ENCODE measurements around the gene PHF3. TPM values are rescaled to one million over a fixed set of nuclear protein-coding genes. Genes with fewer than 3 reads are reported as not detected.

The PHF3 gene
- total RNA-seq, 5 donors from 2014 or later (not counting 1 experiment from before 2014, with no cell fraction given), result 78.5 to 110 (median 93.3) TPM

GRCh38 chr6:63637865-63638445 is 2.4 kb downstream of the PHF3 start:
- H3K36me3 ChIP-seq (ENCODE audit: control insufficient read depth in 2 of 2, extremely low read depth in 1 of 2, insufficient read depth in 1 of 2, low read length in 1 of 2), result peaks cover 0 to 2% of the 10 kb centered on the region in 2 donors
- H3K27ac Mint-ChIP-seq, result peak overlapping the region in 1 of 2 donors; percentile 65
- peak overlapping the region; percentile 98 to 100 (median 98) for H3K4me3 Mint-ChIP-seq
- ChIA-PET CTCF (interaction anchor here in 1 of 2 donors (1.2 kb wide), 1 partner anchor 126 kb away, joined by 6 read pairs; no protein-coding TSS in a partner anchor), POLR2A (interaction anchor here (0.5 to 1.1 kb wide), 5 partner anchors 10 to 64 kb away, joined by 3 to 5 read pairs (median 4); no protein-coding TSS in a partner anchor)
- no peak overlapping the region for H3K27ac ChIP-seq (ENCODE audit: low read length)
- no peaks in the 10 kb centered on the region for H3K27me3 ChIP-seq (replicated peaks in 1 of 2; ENCODE audit: control insufficient read depth in 2 of 2, extremely low read depth in 1 of 2, insufficient read depth in 2 of 2, low read length in 1 of 2)
- no peaks in the 10 kb centered on the region for H3K9me3 Mint-ChIP-seq
- peaks cover 8 to 33% of the 10 kb centered on the region in 2 experiments for H3K4me1 ChIP-seq (ENCODE audit: control insufficient read depth in 1 of 2, extremely low read depth in 1 of 2, insufficient read depth in 2 of 2, low read length in 2 of 2)
- peaks cover 64 to 74% (median 68%) of the 10 kb centered on the region in 3 donors for H3K4me1 Mint-ChIP-seq
- ATAC-seq (replicated peaks in 1 of 4), result no peak
- no CpG with 5 or more reads among the region's 2 CpGs for WGBS (ENCODE audit: insufficient coverage)
- peaks cover 4% of the 10 kb centered on the region for H3K36me3 Mint-ChIP-seq
- H3K9me3 ChIP-seq, result no peaks in the 10 kb centered on the region
- no peaks in the 10 kb centered on the region for H3K27me3 Mint-ChIP-seq
- no peak overlapping the region for H3K4me3 ChIP-seq (ENCODE audit: control insufficient read depth in 1 of 2, extremely low read depth in 1 of 2, low read length in 1 of 2)
- DNase-seq, result no peak

GRCh38 chr6:63640062-63640461 is 4.5 kb downstream of the PHF3 start:
- Mint-ChIP-seq H3K27me3 (no peaks in the 10 kb centered on the region), H3K9me3 (no peaks in the 10 kb centered on the region), H3K4me1 (peaks cover 74 to 82% (median 78%) of the 10 kb centered on the region in 3 donors), H3K4me3 (peak overlapping the region; percentile 9 to 100 (median 31)), H3K27ac (peak overlapping the region; percentile 0 to 26), H3K36me3 (peaks cover 4% of the 10 kb centered on the region)
- peaks cover 0 to 2% of the 10 kb centered on the region in 2 donors for H3K36me3 ChIP-seq (ENCODE audit: control insufficient read depth in 2 of 2, extremely low read depth in 1 of 2, insufficient read depth in 1 of 2, low read length in 1 of 2)
- POLR2A ChIA-PET, result no interaction called here
- peaks cover 8 to 37% of the 10 kb centered on the region in 2 experiments for H3K4me1 ChIP-seq (ENCODE audit: control insufficient read depth in 1 of 2, extremely low read depth in 1 of 2, insufficient read depth in 2 of 2, low read length in 2 of 2)
- H3K27ac ChIP-seq (ENCODE audit: low read length), result no peak overlapping the region
- H3K27me3 ChIP-seq (replicated peaks in 1 of 2; ENCODE audit: control insufficient read depth in 2 of 2, extremely low read depth in 1 of 2, insufficient read depth in 2 of 2, low read length in 1 of 2), result no peaks in the 10 kb centered on the region
- WGBS (ENCODE audit: insufficient coverage), result no CpG with 5 or more reads among the region's 2 CpGs
- H3K4me3 ChIP-seq (ENCODE audit: control insufficient read depth in 1 of 2, extremely low read depth in 1 of 2, low read length in 1 of 2), result no peak overlapping the region
- no peak for ATAC-seq (replicated peaks in 1 of 4)
- no peaks in the 10 kb centered on the region for H3K9me3 ChIP-seq
- DNase-seq, result no peak
- CTCF ChIA-PET, result no interaction called here

GRCh38 chr6:63643862-63644261 is 8.3 kb downstream of the PHF3 start:
- DNase-seq (peak in 9 of 35 experiments; percentile 4 to 71 (median 19)), ATAC-seq (replicated peaks in 1 of 4) (peak in 3 of 4 experiments; percentile 26 to 85 (median 38))
- H3K27me3 ChIP-seq (replicated peaks in 1 of 2; ENCODE audit: control insufficient read depth in 2 of 2, extremely low read depth in 1 of 2, insufficient read depth in 2 of 2, low read length in 1 of 2), result no peaks in the 10 kb centered on the region
- no CpG with 5 or more reads among the region's 1 CpG for WGBS (ENCODE audit: insufficient coverage)
- H3K36me3 Mint-ChIP-seq, result peaks cover 4% of the 10 kb centered on the region
- CTCF ChIA-PET, result interaction anchor here (0.9 to 1.5 kb wide), 4 partner anchors 9 to 69 kb away, joined by 3 to 4 read pairs (median 4); no protein-coding TSS in a partner anchor
- H3K27ac Mint-ChIP-seq, result no peak overlapping the region
- H3K4me1 Mint-ChIP-seq, result peaks cover 82 to 89% (median 83%) of the 10 kb centered on the region in 3 donors
- peaks cover 2 to 4% of the 10 kb centered on the region in 2 donors for H3K36me3 ChIP-seq (ENCODE audit: control insufficient read depth in 2 of 2, extremely low read depth in 1 of 2, insufficient read depth in 1 of 2, low read length in 1 of 2)
- H3K4me3 Mint-ChIP-seq, result peak overlapping the region in 1 of 3 donors; percentile 25
- no peak overlapping the region for H3K27ac ChIP-seq (ENCODE audit: low read length)
- no peaks in the 10 kb centered on the region for H3K9me3 Mint-ChIP-seq
- peaks cover 9 to 28% of the 10 kb centered on the region in 2 experiments for H3K4me1 ChIP-seq (ENCODE audit: control insufficient read depth in 1 of 2, extremely low read depth in 1 of 2, insufficient read depth in 2 of 2, low read length in 2 of 2)
- H3K9me3 ChIP-seq, result no peaks in the 10 kb centered on the region
- POLR2A ChIA-PET, result interaction anchor here in 1 of 2 donors (0.6 kb wide), 1 partner anchor 24 kb away, joined by 3 read pairs; no protein-coding TSS in a partner anchor
- H3K27me3 Mint-ChIP-seq, result no peaks in the 10 kb centered on the region
- no peak overlapping the region for H3K4me3 ChIP-seq (ENCODE audit: control insufficient read depth in 1 of 2, extremely low read depth in 1 of 2, low read length in 1 of 2)

GRCh38 chr6:63644668-63645326 is 9.2 kb downstream of the PHF3 start:
- H3K27me3 Mint-ChIP-seq, result no peaks in the 10 kb centered on the region
- no peak overlapping the region for H3K27ac Mint-ChIP-seq
- no peaks in the 10 kb centered on the region for H3K27me3 ChIP-seq (replicated peaks in 1 of 2; ENCODE audit: control insufficient read depth in 2 of 2, extremely low read depth in 1 of 2, insufficient read depth in 2 of 2, low read length in 1 of 2)
- H3K4me3 ChIP-seq (ENCODE audit: control insufficient read depth in 1 of 2, extremely low read depth in 1 of 2, low read length in 1 of 2), result no peak overlapping the region
- no peak for DNase-seq
- H3K4me3 Mint-ChIP-seq, result peak overlapping the region in 1 of 3 donors; percentile 32
- peaks cover 75 to 86% (median 79%) of the 10 kb centered on the region in 3 donors for H3K4me1 Mint-ChIP-seq
- H3K36me3 Mint-ChIP-seq, result peaks cover 4% of the 10 kb centered on the region
- ATAC-seq (replicated peaks in 1 of 4), result no peak
- 97% methylated on average over 4 of the region's 11 CpGs for WGBS (ENCODE audit: insufficient coverage)
- POLR2A ChIA-PET, result interaction anchor here in 1 of 2 donors (0.6 kb wide), 1 partner anchor 10 kb away, joined by 7 read pairs; the partner anchor contains the start of gene PHF3
- no peaks in the 10 kb centered on the region for H3K9me3 ChIP-seq
- peaks cover 2 to 4% of the 10 kb centered on the region in 2 donors for H3K36me3 ChIP-seq (ENCODE audit: control insufficient read depth in 2 of 2, extremely low read depth in 1 of 2, insufficient read depth in 1 of 2, low read length in 1 of 2)
- no peaks in the 10 kb centered on the region for H3K9me3 Mint-ChIP-seq
- CTCF ChIA-PET, result interaction anchor here in 1 of 2 donors (1.9 to 2.1 kb wide), 2 partner anchors 10 to 46 kb away, joined by 5 to 6 read pairs; partner anchors contain the start of gene PHF3
- H3K27ac ChIP-seq (ENCODE audit: low read length), result no peak overlapping the region
- peaks cover 9 to 25% of the 10 kb centered on the region in 2 experiments for H3K4me1 ChIP-seq (ENCODE audit: control insufficient read depth in 1 of 2, extremely low read depth in 1 of 2, insufficient read depth in 2 of 2, low read length in 2 of 2)

- Mint-ChIP-seq H3K27me3 (no peaks in the 10 kb centered on the region), H3K4me3 (no peak overlapping the region), H3K27ac (no peak overlapping the region), H3K36me3 (peaks cover 24% of the 10 kb centered on the region), H3K4me1 (peaks cover 81 to 91% (median 83%) of the 10 kb centered on the region in 3 donors), H3K9me3 (peaks cover 2 to 4% (median 4%) of the 10 kb centered on the region in 3 donors)
- ChIA-PET POLR2A (interaction anchor here in 1 of 2 donors (0.6 kb wide), 1 partner anchor 14 kb away, joined by 3 read pairs; no protein-coding TSS in a partner anchor), CTCF (interaction anchor here (0.8 to 0.9 kb wide), 2 partner anchors 14 to 51 kb away, joined by 3 to 4 read pairs (median 3); no protein-coding TSS in a partner anchor)
- Histone ChIP-seq H3K4me3 (ENCODE audit: control insufficient read depth in 1 of 2, extremely low read depth in 1 of 2, low read length in 1 of 2) (no peak overlapping the region), H3K27me3 (replicated peaks in 1 of 2; ENCODE audit: control insufficient read depth in 2 of 2, extremely low read depth in 1 of 2, insufficient read depth in 2 of 2, low read length in 1 of 2) (no peaks in the 10 kb centered on the region), H3K36me3 (ENCODE audit: control insufficient read depth in 2 of 2, extremely low read depth in 1 of 2, insufficient read depth in 1 of 2, low read length in 1 of 2) (peaks cover 0 to 4% of the 10 kb centered on the region in 2 donors), H3K27ac (ENCODE audit: low read length) (no peak overlapping the region), H3K9me3 (peaks cover 2% of the 10 kb centered on the region), H3K4me1 (ENCODE audit: control insufficient read depth in 1 of 2, extremely low read depth in 1 of 2, insufficient read depth in 2 of 2, low read length in 2 of 2) (peaks cover 9 to 19% of the 10 kb centered on the region in 2 experiments)
- WGBS (ENCODE audit: insufficient coverage), result no CpG with 5 or more reads among the region's 2 CpGs
- DNase-seq (no peak), ATAC-seq (replicated peaks in 1 of 4) (no peak)
These were observed 13.7 kb downstream of the PHF3 start for GRCh38 chr6:63649269-63649668.

- H3K4me1 ChIP-seq (ENCODE audit: control insufficient read depth in 1 of 2, extremely low read depth in 1 of 2, insufficient read depth in 2 of 2, low read length in 2 of 2), result peaks cover 6 to 18% of the 10 kb centered on the region in 2 experiments
- ATAC-seq (replicated peaks in 1 of 4) (no peak), DNase-seq (no peak)
- Mint-ChIP-seq H3K4me3 (no peak overlapping the region), H3K4me1 (peaks cover 79 to 90% (median 83%) of the 10 kb centered on the region in 3 donors), H3K36me3 (peaks cover 26% of the 10 kb centered on the region), H3K9me3 (peaks cover 2 to 4% (median 4%) of the 10 kb centered on the region in 3 donors), H3K27me3 (no peaks in the 10 kb centered on the region), H3K27ac (no peak overlapping the region)
- no peak overlapping the region for H3K27ac ChIP-seq (ENCODE audit: low read length)
- no peak overlapping the region for H3K4me3 ChIP-seq (ENCODE audit: control insufficient read depth in 1 of 2, extremely low read depth in 1 of 2, low read length in 1 of 2)
- peaks cover 2% of the 10 kb centered on the region for H3K9me3 ChIP-seq
- H3K27me3 ChIP-seq (replicated peaks in 1 of 2; ENCODE audit: control insufficient read depth in 2 of 2, extremely low read depth in 1 of 2, insufficient read depth in 2 of 2, low read length in 1 of 2), result no peaks in the 10 kb centered on the region
- CTCF ChIA-PET, result interaction anchor here in 1 of 2 donors (0.9 kb wide), 1 partner anchor 51 kb away, joined by 3 read pairs; no protein-coding TSS in a partner anchor
- POLR2A ChIA-PET, result interaction anchor here in 1 of 2 donors (0.6 kb wide), 1 partner anchor 15 kb away, joined by 3 read pairs; no protein-coding TSS in a partner anchor
- peaks cover 0 to 4% of the 10 kb centered on the region in 2 donors for H3K36me3 ChIP-seq (ENCODE audit: control insufficient read depth in 2 of 2, extremely low read depth in 1 of 2, insufficient read depth in 1 of 2, low read length in 1 of 2)
These were observed 14.3 kb downstream of the PHF3 start for GRCh38 chr6:63649847-63650265.

Data from T-cell (primary cell).